Hepatocyte (in vitro differentiated cells): ENCODE measurements around the gene CNDP1. TPM values are rescaled to one million over a fixed set of nuclear protein-coding genes. Genes with fewer than 3 reads are reported as not detected.

Experiments
- DNase-seq: peaks from one replicate; pipeline ENCODE4 v3.0.0-alpha.2; 2016; ENCODE audit warnings: low spot score
- H2AFZ ChIP-seq: fragments of 200-600 bp; sonication (generic); 2 replicates; pipeline ENCODE4 v1.6.0; 2016; ENCODE audit warnings: antibody characterized with exemption, mild to moderate bottlenecking
- H3K27ac ChIP-seq: fragments of 200-600 bp; sonication (generic); 2 replicates; pipeline ENCODE4 v1.5.1; 2016; ENCODE audit warnings: mild to moderate bottlenecking
- H3K27me3 ChIP-seq: fragments of 200-600 bp; sonication (generic); 2 replicates; pipeline ENCODE4 v1.6.1; 2016
- H3K36me3 ChIP-seq: fragments of 200-600 bp; sonication (generic); replicated peaks from 2 replicates; pipeline ENCODE4 v1.5.1; 2016; ENCODE audit warnings: low read depth; ENCODE audit not compliant: insufficient read depth
- H3K4me1 ChIP-seq: fragments of 200-600 bp; sonication (generic); 2 replicates; pipeline ENCODE4 v1.5.1; 2016; ENCODE audit warnings: mild to moderate bottlenecking, moderate library complexity; ENCODE audit not compliant: insufficient read depth
- H3K4me2 ChIP-seq: fragments of 200-600 bp; sonication (generic); 2 replicates; pipeline ENCODE4 v1.6.0; 2016
- H3K4me3 ChIP-seq: fragments of 200-600 bp; sonication (generic); 2 replicates; pipeline ENCODE4 v1.5.1; 2016; ENCODE audit warnings: mild to moderate bottlenecking
- H3K79me2 ChIP-seq: fragments of 200-600 bp; sonication (generic); 2 replicates; pipeline ENCODE4 v1.6.0; 2017; ENCODE audit warnings: mild to moderate bottlenecking
- H3K9me2 ChIP-seq: fragments of 200-600 bp; sonication (generic); replicated peaks from 2 replicates; pipeline ENCODE4 v1.6.0; 2017; ENCODE audit warnings: mild to moderate bottlenecking; ENCODE audit not compliant: insufficient read depth
- H3K9me3 ChIP-seq: fragments of 200-600 bp; sonication (generic); 2 replicates; pipeline ENCODE4 v1.5.1; 2016; ENCODE audit warnings: low read depth, mild to moderate bottlenecking
- H4K20me1 ChIP-seq: fragments of 200-600 bp; sonication (generic); 2 replicates; pipeline ENCODE4 v1.6.0; 2016; ENCODE audit warnings: mild to moderate bottlenecking; ENCODE audit not compliant: insufficient read depth, poor library complexity, severe bottlenecking
- CTCF ChIP-seq: fragments of 200-600 bp; sonication (generic); IDR thresholded peaks from 2 replicates; pipeline ENCODE4 v1.5.1; 2016; ENCODE audit warnings: antibody characterized with exemption, mild to moderate bottlenecking; ENCODE audit not compliant: poor library complexity
- EZH2 ChIP-seq: fragments of 200-600 bp; sonication (generic); IDR thresholded peaks from 2 replicates; pipeline ENCODE4 v1.6.1; 2016; ENCODE audit warnings: antibody characterized with exemption, mild to moderate bottlenecking, borderline replicate concordance
- EZH2phosphoT487 ChIP-seq: fragments of 200-600 bp; sonication (generic); IDR thresholded peaks from one replicate; pipeline ENCODE4 v1.6.1; 2018; ENCODE audit warnings: antibody characterized with exemption, mild to moderate bottlenecking, low read depth, moderate library complexity; ENCODE audit not compliant: unreplicated experiment, severe bottlenecking
- WGBS: methylation state at CpG from one replicate; pipeline ENCODE4 v1.1.6; 2016; ENCODE audit warnings: low lambda C conversion rate; ENCODE audit errors: missing lambda C conversion rate; 5-methylcytosine and 5-hydroxymethylcytosine counted together
- polyA plus RNA-seq: library from polyadenylated mRNA; unstranded; fragments of >200 nt; fragmentation: Nextera tagmentation; extraction: Ambion mirVana; gene quantifications from 2 replicates; pipeline ENCODE4 v1.2.1, GENCODE V29; 2016
- total RNA-seq: library from RNA; depleted of rRNA; stranded (reverse); fragments of >200 nt; gene quantifications from 2 replicates; pipeline ENCODE4 v1.2.3, GENCODE V29; 2014

Gene CNDP1
- total and polyA plus RNA-seq, 2 experiments from 2014 or later: 0.74 TPM; not detected in 1

- 85% methylated on average over 1 of the region's 1 CpG for WGBS
- Histone ChIP-seq H3K4me1 (no peaks in the 10 kb centered on the region), H3K9me2 (no peaks in the 10 kb centered on the region), H3K79me2 (no peaks in the 10 kb centered on the region), H3K27ac (no peak overlapping the region), H3K27me3 (no peaks in the 10 kb centered on the region), H3K4me3 (no peak overlapping the region), H2AFZ (no peak overlapping the region), H3K4me2 (no peak overlapping the region), H3K9me3 (no peaks in the 10 kb centered on the region), H4K20me1 (no peaks in the 10 kb centered on the region), H3K36me3 (no peaks in the 10 kb centered on the region)
- no peak for DNase-seq
- TF ChIP-seq CTCF (no peak), EZH2phosphoT487 (no peak), EZH2 (no peak)
Measured at GRCh38 chr18:74549591-74550104, 15.3 kb downstream of the CNDP1 start.

DNA sequence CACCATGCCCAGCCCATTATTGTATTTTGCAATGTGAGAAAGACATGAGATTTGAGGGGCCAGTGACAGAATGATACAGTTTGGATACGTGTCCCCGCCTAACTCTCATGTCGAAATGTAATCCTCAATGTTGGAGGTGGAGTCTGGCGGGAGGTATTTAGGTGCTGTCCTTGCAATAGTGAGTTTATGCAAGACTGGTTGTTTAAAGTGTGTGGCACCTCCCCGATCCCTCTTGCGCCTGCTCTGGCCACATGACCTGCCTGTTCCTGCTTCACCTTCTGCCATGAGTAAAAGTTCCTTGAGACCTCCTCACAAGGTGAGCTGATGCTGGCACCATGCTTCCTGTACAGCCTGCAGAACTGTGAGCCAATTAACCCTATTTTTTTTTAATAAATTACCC lies 16.6 kb downstream of the CNDP1 start:
- Histone ChIP-seq H3K79me2 (no peaks in the 10 kb centered on the region), H3K4me1 (no peaks in the 10 kb centered on the region), H3K27me3 (no peaks in the 10 kb centered on the region), H3K36me3 (no peaks in the 10 kb centered on the region), H4K20me1 (no peaks in the 10 kb centered on the region), H3K9me3 (no peaks in the 10 kb centered on the region), H3K27ac (no peak overlapping the region), H3K9me2 (no peaks in the 10 kb centered on the region), H2AFZ (no peak overlapping the region), H3K4me2 (no peak overlapping the region), H3K4me3 (no peak overlapping the region)
- no peak for DNase-seq
- no peak for TF ChIP-seq CTCF
- TF ChIP-seq EZH2phosphoT487: no peak
- no peak for TF ChIP-seq EZH2
- WGBS: 98% methylated on average over 6 of the region's 6 CpGs

- no peaks in the 10 kb centered on the region for H3K4me1 ChIP-seq
- no peaks in the 10 kb centered on the region for H3K27me3 ChIP-seq
- H3K36me3 ChIP-seq: no peaks in the 10 kb centered on the region
- no peak overlapping the region for H2AFZ ChIP-seq
- no peaks in the 10 kb centered on the region for H3K9me2 ChIP-seq
- no peaks in the 10 kb centered on the region for H3K9me3 ChIP-seq
- no peak overlapping the region for H3K4me3 ChIP-seq
- no peak overlapping the region for H3K27ac ChIP-seq
- no peak overlapping the region for H3K4me2 ChIP-seq
- H3K79me2 ChIP-seq: no peaks in the 10 kb centered on the region
- H4K20me1 ChIP-seq: no peaks in the 10 kb centered on the region
- DNase-seq: no peak
- 60% methylated on average over 3 of the region's 3 CpGs for WGBS
- no peak for TF ChIP-seq EZH2
- no peak for TF ChIP-seq EZH2phosphoT487
- no peak for TF ChIP-seq CTCF
Measured at GRCh38 chr18:74551452-74551851, 17.2 kb downstream of the CNDP1 start.
